Activated T-cell treated with anti-CD3 and anti-CD28 coated beads for 24 hours (primary cell): Measurements from ENCODE around the gene EFCAB6.

Experiments
- DNase-seq: peaks from one replicate; pipeline ENCODE4 v3.0.0-alpha.2; 2020; ENCODE audit warnings: low read depth

EFCAB6 gene

GRCh38 chr22:43802897-43803495 is 9.1 kb downstream of the EFCAB6 start:
- DNase-seq = no peak

- DNase-seq = no peak
Observed at GRCh38 chr22:43800970-43801369, 11.1 kb downstream of the EFCAB6 start.

DNA sequence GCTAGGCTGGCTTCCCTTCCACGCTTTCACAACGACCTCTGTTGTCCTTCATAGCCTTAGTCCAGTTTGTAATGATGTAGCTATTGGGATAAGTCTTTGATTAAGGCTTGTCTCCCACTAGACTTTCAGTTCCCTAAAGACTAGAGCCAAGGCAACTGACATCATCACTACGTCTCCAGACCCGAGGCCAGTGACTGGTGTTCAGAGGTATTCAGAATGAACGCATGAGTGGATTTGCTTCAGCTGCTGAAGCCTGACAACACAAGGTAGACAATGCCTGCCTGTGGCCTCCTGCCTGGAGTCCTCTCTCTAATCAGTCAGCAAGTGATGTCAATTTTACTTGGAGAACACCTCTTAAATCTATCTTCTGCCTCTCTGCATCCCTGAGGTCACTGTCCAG is 13.6 kb downstream of the EFCAB6 start:
- no peak for DNase-seq

GRCh38 chr22:43796567-43796966 is 15.5 kb downstream of the EFCAB6 start:
- no peak for DNase-seq

DNA sequence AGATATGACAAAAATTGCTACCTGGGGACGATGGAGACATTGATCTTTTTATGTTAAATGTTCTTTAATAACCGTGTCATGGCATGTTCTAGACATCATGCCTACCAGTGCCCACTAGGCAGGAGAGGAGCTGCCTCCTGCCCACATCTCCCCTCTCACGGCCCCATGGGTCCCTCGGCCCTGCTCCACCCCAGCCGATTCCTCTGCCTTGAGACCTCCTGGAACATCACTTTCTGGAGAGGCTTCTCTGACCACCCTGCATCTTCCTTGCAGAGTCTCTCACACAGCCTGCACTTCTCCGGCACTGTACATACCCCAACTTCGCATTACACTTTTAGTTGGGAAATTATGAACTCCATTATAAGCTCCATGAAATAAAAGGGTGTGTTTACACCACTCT is 16.8 kb downstream of the EFCAB6 start:
- DNase-seq = no peak

DNA sequence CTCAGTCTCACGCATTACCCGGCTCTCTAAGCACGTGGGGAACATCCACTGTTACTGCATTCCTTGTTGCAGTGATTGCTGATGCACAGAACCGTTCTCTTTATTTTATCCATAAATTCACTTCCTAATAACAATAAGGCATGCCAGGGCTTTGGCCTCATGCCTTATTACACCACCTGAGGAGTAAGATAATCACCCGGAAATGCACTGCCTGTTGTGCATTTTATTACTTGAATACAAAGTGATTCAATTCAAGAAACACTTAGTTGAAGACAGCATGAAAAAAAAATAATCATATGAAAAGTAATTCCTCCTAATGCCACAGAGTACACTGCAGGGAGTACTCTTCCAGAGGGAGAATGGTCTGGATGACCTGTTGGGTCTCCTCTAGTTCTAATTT is 19.2 kb downstream of the EFCAB6 start:
- no peak for DNase-seq

DNA sequence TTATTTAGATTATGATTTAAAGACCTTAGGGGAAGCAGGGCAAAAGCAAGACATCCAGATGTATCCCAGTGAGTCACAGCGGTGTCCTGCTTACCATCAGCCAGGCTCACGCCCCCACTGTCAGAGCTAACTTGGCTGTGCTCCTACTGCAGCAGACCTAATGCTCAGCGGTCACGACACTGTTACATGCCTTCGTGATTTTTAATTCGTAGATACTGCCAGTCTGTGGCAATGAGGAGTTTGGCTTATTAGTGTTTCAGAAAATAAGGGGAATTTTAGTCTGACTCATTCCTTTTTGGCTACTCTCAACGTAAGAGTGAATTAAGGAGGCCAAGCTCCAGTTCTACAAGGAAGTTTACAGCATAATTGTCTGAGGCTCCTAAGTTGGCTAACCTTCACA is 22.7 kb downstream of the EFCAB6 start:
- DNase-seq = no peak

GRCh38 chr22:43783777-43784176 is 28.3 kb downstream of the EFCAB6 start:
- no peak for DNase-seq

- DNase-seq = no peak
Observed at GRCh38 chr22:43782448-43782847, 29.7 kb downstream of the EFCAB6 start.

DNA sequence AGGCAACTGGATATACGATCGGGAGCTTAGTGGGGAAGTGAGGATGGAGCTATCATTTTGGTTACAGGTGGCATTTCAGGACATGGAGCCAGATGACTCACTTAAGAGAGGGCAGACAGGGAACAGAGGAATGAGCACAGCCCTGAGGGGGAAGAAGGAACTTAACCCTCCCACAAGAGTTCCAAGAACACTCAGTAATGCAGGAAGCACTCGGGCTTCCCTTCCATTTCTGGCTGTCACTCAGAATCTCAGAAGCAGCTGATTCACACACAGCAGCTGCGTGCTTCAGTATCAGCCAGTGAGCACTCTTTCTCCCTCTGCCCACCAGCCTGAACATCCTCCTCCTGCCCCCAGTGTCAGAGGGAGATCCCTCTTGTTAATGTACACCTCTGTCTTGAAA is 34.8 kb downstream of the EFCAB6 start:
- no peak for DNase-seq

- DNase-seq = no peak
Observed at GRCh38 chr22:43776081-43776670, 35.9 kb downstream of the EFCAB6 start.

DNA sequence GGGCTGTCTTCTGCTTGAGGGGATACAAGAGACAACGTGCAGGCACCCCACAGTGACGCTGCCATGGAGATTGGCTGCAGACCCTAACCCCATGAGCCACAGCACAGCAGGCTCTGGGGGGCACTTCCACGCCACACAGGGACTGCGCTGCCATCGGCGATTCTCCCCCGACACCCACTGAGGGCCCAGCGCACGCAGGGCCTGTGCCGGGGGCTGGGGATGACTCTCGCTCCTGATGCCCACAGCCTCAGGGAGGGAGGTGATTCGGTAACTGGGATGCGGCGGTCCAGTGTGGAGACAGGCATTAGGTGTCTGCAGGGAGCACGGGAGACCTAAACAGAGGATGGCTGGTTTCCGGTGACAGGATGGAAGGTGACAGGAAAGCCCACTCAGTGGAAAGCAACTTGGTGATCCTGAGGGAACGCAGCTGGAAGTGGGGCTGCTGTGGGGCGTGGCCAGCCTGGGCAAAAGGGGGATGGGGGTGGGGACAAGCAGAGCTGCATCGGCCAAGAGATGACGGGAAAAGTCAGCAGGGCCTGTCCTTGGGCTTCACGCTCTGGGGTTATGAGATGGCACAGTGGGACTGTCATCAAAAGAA is 37.7 kb downstream of the EFCAB6 start:
- no peak for DNase-seq

- no peak for DNase-seq
Observed at GRCh38 chr22:43772831-43773230, 39.3 kb downstream of the EFCAB6 start.

GRCh38 chr22:43755452-43755851 is 56.7 kb downstream of the EFCAB6 start:
- DNase-seq = no peak

GRCh38 chr22:43755011-43755410 is 57.1 kb downstream of the EFCAB6 start:
- no peak for DNase-seq

- no peak for DNase-seq
Observed at GRCh38 chr22:43754176-43754575, 57.9 kb downstream of the EFCAB6 start.

DNA sequence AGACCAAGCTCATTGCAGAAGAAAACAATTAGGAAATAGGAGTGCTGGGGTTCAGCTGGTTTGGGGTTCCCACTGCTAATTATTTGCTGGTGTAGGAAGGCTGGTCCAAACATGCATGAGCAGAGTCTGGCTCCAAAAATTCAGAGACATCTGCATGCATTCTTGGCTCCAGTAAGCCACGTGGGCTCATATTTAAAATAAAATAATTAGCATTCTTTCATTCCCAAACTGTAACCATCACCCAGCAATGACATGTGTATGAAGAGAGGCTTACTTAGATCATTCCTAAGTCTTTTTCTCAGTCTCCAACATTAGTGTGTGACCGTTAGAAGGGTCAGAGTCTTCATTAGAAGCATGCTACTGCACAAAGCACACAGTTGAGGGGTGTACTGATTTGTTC is 58.4 kb downstream of the EFCAB6 start:
- DNase-seq = no peak

- DNase-seq = no peak
Observed at GRCh38 chr22:43750751-43751150, 61.4 kb downstream of the EFCAB6 start.

DNA sequence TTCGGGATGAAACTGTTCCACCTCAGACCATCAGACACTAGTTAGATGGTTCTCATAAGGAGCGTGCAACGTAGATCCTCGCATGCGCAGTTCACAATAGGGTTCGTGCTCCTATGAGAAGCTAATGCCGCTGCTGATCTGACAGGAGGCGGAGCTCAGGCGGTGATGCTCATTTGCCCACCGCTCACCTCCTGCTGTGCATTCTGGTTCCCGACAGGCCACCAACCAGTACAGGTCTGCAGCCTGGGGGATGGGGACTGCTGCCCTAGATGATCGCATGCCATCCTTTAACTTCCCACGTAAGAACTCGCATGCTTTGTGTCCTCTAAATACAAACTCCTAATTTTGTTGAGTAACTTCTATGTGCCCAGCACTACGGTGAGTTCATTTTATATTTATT is 62.6 kb downstream of the EFCAB6 start:
- no peak for DNase-seq

GRCh38 chr22:43747877-43748276 is 64.2 kb downstream of the EFCAB6 start:
- no peak for DNase-seq

DNA sequence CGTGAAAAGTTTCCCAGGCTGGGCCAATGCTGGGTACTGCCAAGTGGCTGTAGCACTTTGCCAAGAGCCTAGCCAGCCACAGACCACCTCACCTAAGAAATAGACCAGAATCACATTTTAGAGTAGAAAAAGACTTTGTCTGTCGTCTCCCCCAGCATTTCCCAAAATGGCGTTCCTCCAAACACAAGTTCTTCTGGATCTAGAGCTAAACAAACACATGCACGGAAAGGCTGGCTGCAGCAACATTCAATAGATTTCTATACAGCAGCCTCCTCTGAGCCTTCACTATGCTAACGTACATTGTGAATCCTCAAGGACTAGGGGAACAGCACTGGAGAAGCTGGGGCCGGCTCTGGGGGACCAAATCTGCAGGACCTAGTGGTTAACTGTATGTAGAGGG is 65.0 kb downstream of the EFCAB6 start:
- no peak for DNase-seq

DNA sequence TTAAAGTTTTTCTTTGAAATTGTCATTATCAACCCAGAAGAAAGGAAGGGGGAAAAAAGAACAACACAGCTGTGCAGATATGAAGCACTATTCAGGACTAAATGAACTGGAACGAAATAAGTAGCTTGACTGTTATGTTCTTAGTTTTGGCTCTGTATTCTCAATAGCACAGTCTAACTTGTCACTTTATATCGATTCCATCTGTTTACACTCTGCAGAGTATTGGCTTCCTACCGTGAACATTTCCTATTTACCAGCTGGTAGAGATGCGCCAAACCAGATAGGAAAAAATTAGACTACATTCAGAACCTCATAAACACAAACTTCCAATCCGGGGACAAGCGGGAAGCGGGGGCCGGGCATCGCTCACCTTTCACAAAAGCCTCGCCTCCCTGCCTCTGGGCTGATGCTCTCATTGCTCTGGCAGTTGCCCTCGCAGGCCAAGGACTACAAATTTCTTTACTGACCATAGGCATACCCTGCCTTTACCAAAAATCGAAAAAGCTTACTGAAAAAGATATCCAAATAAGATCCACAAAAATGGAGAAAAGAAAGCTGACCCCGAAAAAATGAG is 66.2 kb downstream of the EFCAB6 start:
- DNase-seq = no peak

DNA sequence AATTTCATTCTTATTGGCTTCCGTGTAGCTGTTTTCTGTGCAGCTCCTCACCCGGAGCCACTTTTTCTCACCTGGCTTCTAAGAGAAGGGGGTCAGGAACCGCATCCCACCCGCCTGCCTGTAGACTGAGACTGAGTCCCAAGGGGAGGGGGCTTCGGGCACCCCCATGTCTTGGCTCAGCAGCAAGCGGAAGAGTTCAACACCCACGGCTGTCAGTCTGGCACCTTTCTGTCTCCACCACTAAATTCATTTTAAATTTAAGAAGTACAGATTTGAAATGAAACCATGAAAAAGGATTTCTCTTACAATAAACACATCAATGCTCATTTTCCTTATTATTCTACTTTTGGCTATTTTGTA is 66.7 kb downstream of the EFCAB6 start:
- DNase-seq = no peak
